Right lobe of liver (tissue), 6 donors: ENCODE measurements around the gene SPTSSA. TPM values are rescaled to one million over a fixed set of nuclear protein-coding genes. Genes with fewer than 3 reads are reported as not detected.

Source experiments
- ATAC-seq, 4 donors: fragments of 200-7000 bp; cut with Tn5 transposase; one replicate each; pipeline ENCODE4 v1.9.1; 2020; ENCODE audit warnings: mild to moderate bottlenecking in 4 of 4, moderate library complexity in 4 of 4
- DNase-seq, 3 donors: peaks; one replicate each; pipeline ENCODE4 v3.0.0-alpha.2; 2020
- H3K27ac ChIP-seq, 3 donors: fragments of 200-600 bp; one replicate each; pipeline ENCODE4 v1.8.0; 2022
- H3K27me3 ChIP-seq, 2 donors: fragments of 200-600 bp; one replicate each; pipeline ENCODE4 v1.8.0; 2022
- H3K36me3 ChIP-seq, 4 donors: fragments of 200-600 bp; sonication (generic) in 1 of 4; one replicate each; pipeline versions ENCODE4 v1.5.1 to v1.8.0; 2017 to 2022; ENCODE audit warnings: control low read depth in 1 of 4
- H3K4me1 ChIP-seq, 4 donors: fragments of 200-600 bp; sonication (generic) in 1 of 4; one replicate each; pipeline versions ENCODE4 v1.5.1 to v1.8.0; 2017 to 2022; ENCODE audit warnings: control low read depth in 1 of 4
- H3K4me3 ChIP-seq, 3 donors: fragments of 200-600 bp; one replicate each; pipeline ENCODE4 v1.8.0; 2022
- H3K9me3 ChIP-seq, 4 donors: fragments of 200-600 bp; sonication (generic) in 1 of 4; one replicate each; pipeline versions ENCODE4 v1.5.1 to v1.8.0; 2017 to 2022; ENCODE audit warnings: control low read depth in 1 of 4
- POLR2A ChIP-seq: fragments of 450-650 bp; IDR thresholded peaks from one replicate; pipeline ENCODE4 v1.6.1; 2017; ENCODE audit warnings: antibody characterized with exemption, mild to moderate bottlenecking
- WGBS: methylation state at CpG from one replicate; pipeline ENCODE4 v1.1.6; 2018; ENCODE audit warnings: low coverage, low lambda C conversion rate; ENCODE audit not compliant: insufficient coverage; ENCODE audit errors: missing lambda C conversion rate; 5-methylcytosine and 5-hydroxymethylcytosine counted together
- intact Hi-C, 2 donors: fragments of 100-400 bp; cut with DNase I; formaldehyde crosslinking; loops; one replicate each; pipeline versions ENCODE4 v1.11.2 to v1.14.1; 2022
- total RNA-seq, 6 experiments: library from RNA; depleted of rRNA in 2 of 6; stranded (reverse); fragments of >200 nt in 2 of 6; fragmentation: NEBNext Ultra II Directional in 3 of 6; extraction: Animal tissue kit (Norgen Biotek cat#: 25700) in 3 of 6; gene quantifications; one replicate each; pipeline versions ENCODE4 v1.1.0 to v1.2.4, GENCODE V29; 2016 to 2023
- TF ChIP-seq, protein P1 (sequence below), 4 donors: fragments of 200-600 bp in 3 of 4; fragments of 450-650 bp in 1 of 4; IDR thresholded peaks; one replicate each; pipeline versions ENCODE4 v1.5.1 to v1.8.0; 2016 to 2022; ENCODE audit warnings: antibody characterized with exemption in 4 of 4, mild to moderate bottlenecking in 2 of 4
- donor health status: DM: no; HTN: yes; CAD: no.
- donor health status: DM: no; HTN: no; CAD: no.
- donor health status: DM: no; HTN: no; CAD: no.
- donor health status: DM: no; HTN: yes; CAD: no.
- donor health status: DM: no; HTN: yes; CAD: no.

SPTSSA gene
- total RNA-seq, 6 experiments from 2014 or later, result 10.6 to 32.0 (median 18.4) TPM

DNA sequence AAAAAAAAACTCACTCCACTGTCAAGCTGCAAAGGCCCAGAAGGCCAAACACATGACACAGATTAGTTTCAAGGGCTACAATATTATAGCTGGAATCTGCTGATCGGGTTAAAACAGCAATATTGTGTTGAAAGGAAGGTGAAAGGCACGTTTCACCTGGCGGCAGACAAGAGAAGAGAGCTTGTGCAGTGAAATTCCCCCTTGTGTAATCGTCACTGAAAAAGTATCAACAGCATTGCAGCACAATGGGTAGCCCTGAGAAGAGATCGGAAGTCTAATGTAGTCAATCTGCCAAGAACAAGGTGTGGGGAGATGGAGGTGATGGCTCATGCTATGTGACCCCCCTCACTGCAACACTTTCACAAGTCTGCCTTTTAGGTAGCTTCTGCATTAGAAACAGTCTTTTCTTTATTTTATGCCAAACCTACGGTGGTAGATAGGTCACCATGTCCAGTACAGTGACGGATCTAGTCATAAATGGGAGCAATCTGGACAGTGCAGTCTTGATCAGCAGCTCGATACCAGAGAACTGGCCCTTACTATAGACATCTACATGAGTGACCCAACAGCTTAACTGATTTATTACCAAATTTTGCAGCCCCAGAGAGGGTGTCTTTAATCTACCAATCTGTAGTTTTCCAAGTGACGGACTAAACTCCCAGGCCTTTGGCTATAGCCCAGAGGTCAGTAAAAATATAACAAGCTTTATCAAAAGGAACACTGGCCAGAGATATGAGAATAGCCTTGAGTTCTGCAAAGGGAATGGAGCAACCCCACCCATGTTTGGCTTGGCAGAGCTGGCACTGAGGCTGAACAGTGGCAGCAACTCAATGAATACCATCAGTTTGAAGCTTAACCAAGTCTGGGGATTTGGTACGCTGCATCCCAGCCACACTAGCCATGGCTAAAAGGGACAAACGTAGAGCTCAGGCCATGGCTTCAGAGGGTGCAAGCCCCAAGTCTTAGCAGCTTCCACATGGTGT is 35.4 kb downstream of the SPTSSA start:
- intact Hi-C loops, result no loop called here
- Histone ChIP-seq H3K27me3 (no peaks in the 10 kb centered on the region), H3K4me3 (no peak overlapping the region), H3K36me3 (no peaks in the 10 kb centered on the region), H3K9me3 (no peaks in the 10 kb centered on the region), H3K27ac (peak overlapping the region; percentile 19 to 48 (median 19)), H3K4me1 (peaks cover 0 to 8% (median 0%) of the 10 kb centered on the region in 4 donors)
- peak; percentile 48 to 75 (median 60) for DNase-seq
- WGBS, result 37% methylated on average over 9 of the region's 11 CpGs
- peak; percentile 84 to 92 (median 87) for ATAC-seq
- TF ChIP-seq POLR2A, result no peak
- TF ChIP-seq, protein P1, sequence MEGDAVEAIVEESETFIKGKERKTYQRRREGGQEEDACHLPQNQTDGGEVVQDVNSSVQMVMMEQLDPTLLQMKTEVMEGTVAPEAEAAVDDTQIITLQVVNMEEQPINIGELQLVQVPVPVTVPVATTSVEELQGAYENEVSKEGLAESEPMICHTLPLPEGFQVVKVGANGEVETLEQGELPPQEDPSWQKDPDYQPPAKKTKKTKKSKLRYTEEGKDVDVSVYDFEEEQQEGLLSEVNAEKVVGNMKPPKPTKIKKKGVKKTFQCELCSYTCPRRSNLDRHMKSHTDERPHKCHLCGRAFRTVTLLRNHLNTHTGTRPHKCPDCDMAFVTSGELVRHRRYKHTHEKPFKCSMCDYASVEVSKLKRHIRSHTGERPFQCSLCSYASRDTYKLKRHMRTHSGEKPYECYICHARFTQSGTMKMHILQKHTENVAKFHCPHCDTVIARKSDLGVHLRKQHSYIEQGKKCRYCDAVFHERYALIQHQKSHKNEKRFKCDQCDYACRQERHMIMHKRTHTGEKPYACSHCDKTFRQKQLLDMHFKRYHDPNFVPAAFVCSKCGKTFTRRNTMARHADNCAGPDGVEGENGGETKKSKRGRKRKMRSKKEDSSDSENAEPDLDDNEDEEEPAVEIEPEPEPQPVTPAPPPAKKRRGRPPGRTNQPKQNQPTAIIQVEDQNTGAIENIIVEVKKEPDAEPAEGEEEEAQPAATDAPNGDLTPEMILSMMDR (IDR thresholded peaks at IDR 0.05), result no peak

DNA sequence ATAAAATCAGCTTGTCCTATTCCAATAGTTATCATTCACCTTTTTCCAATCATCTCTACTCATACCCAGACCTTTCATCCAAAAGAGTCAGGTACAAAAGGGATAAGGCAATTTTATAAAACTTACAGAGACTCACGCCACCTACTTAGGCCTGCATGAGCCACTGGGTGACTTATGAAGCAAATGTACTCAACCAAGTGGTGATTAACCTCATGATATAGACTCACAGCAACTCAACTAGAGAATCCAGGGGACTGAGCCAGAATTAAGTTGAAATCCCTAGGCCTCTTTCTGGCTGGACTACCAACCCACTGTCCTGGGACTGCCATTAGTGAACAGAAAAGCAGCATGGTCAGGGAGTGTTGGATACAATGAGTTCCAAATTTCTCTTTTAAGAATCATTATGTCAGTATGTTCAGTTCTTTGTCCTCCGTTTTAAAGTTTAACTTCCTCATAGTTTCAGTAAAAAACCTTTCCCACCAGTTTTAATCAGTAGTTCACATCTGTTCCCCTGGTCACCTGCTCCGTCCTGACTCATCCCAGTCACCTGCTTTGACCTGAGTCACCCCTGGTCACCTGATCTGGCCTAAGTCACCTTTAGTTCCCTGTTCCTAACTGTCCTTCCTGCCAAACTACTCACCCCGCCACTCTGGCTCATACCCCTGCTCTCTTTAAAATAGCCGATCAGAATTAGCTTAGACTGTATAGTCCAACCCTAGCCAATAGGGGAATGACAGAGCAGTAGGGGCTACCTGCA is 36.8 kb downstream of the SPTSSA start:
- 46% methylated on average over 5 of the region's 5 CpGs for WGBS

DNA sequence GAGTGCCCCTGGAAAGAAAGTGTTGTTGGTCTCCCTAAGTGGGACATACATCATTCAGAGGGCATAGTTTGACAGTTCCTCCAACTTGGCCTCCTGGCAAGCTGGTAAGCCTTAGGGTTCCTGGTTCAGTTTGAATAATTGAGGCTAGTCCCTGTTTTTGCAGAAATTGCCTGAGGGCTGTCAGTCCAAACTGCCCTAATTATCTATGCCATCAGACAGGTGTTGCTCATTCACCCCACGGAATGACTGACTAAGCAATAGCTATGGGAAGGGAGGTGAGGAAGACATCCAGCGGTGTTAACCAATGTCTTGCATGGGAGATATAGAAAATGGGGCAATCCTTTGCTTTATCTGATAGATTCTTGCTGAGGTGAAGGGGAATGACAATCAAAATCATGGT is 37.6 kb downstream of the SPTSSA start:
- Histone ChIP-seq H3K4me1 (peaks cover 0 to 8% (median 0%) of the 10 kb centered on the region in 4 donors), H3K4me3 (no peak overlapping the region), H3K27ac (peak overlapping the region in 1 of 3 donors; percentile 50), H3K9me3 (peaks cover 0 to 7% (median 0%) of the 10 kb centered on the region in 4 donors), H3K27me3 (no peaks in the 10 kb centered on the region), H3K36me3 (no peaks in the 10 kb centered on the region)
- 100% methylated on average over 1 of the region's 2 CpGs for WGBS
- intact Hi-C loops, result no loop called here
- TF ChIP-seq, protein P1 (IDR thresholded peaks at IDR 0.05), result no peak
- no peak for DNase-seq
- ATAC-seq, result no peak

More for the DNA sequence above, 36.8 kb downstream of the SPTSSA start:
- peaks cover 0 to 7% (median 0%) of the 10 kb centered on the region in 4 donors for H3K9me3 ChIP-seq
- intact Hi-C loops, result no loop called here
- no peak overlapping the region for H3K4me3 ChIP-seq
- no peaks in the 10 kb centered on the region for H3K36me3 ChIP-seq
- ATAC-seq (peak in 3 of 4 donors; percentile 22 to 50 (median 24)), DNase-seq (peak; percentile 58 to 75 (median 73))
- H3K4me1 ChIP-seq, result peaks cover 0 to 8% (median 0%) of the 10 kb centered on the region in 4 donors
- no peaks in the 10 kb centered on the region for H3K27me3 ChIP-seq
- TF ChIP-seq, protein P1 (IDR thresholded peaks at IDR 0.05), result no peak
- TF ChIP-seq POLR2A, result no peak
- H3K27ac ChIP-seq, result peak overlapping the region in 1 of 3 donors; percentile 50

DNA sequence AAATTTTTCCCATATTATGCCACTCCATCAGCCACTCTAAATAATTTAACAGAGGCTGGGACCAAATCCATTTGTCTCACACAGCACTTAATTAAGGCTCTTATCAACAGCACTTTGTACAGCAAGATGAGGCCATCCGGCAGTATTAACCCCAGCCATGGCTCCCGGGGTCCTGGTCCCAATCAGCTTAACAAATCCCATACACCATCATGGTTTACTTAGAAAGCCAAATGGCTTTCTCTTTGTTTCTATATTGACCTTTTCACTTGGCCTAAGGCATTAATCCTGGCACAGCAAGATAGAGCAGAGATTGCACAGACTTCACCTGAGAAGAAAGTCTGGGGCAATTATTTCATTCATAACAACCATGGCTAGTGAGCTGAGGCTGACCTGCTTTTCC is 38.6 kb downstream of the SPTSSA start:
- ATAC-seq, result no peak
- Histone ChIP-seq H3K27ac (no peak overlapping the region), H3K4me1 (peaks cover 0 to 8% (median 0%) of the 10 kb centered on the region in 4 donors), H3K36me3 (no peaks in the 10 kb centered on the region), H3K4me3 (no peak overlapping the region), H3K9me3 (peaks cover 0 to 7% (median 0%) of the 10 kb centered on the region in 4 donors), H3K27me3 (no peaks in the 10 kb centered on the region)
- no peak for DNase-seq
- WGBS, result 90% methylated on average over 2 of the region's 2 CpGs
- no peak for TF ChIP-seq POLR2A
- TF ChIP-seq, protein P1 (IDR thresholded peaks at IDR 0.05), result no peak
- intact Hi-C loops, result no loop called here
